ENCODE results near the gene BCKDHA. TPM values are rescaled to one million over a fixed set of nuclear protein-coding genes. Genes with fewer than 3 reads are reported as not detected.

The BCKDHA gene
- total RNA-seq, 2 donors from 2014 or later: 69.0 to 72.5 TPM

GRCh38 chr19:41443813-41444455 is 46.3 kb downstream of the BCKDHA start:
- H3K4me1 ChIP-seq (replicated peaks): no peaks in the 10 kb centered on the region
- no peak for DNase-seq (ENCODE audit: low spot score)
- no peak overlapping the region for H3K4me3 ChIP-seq
- H3K36me3 ChIP-seq: no peaks in the 10 kb centered on the region
- H3K9me3 ChIP-seq: no peaks in the 10 kb centered on the region
- intact Hi-C loops (cut with DNase I): loop anchor here (10.0 kb wide), 1 partner anchor 131 kb away; the partner anchor contains the start of gene CEACAM21
- H3K27me3 ChIP-seq (replicated peaks; ENCODE audit: insufficient read depth): no peaks in the 10 kb centered on the region
- 59% methylated on average over 6 of the region's 6 CpGs for WGBS
- H3K27ac ChIP-seq: no peak overlapping the region
- TF ChIP-seq POLR2A (IDR thresholded peaks at IDR 0.05) (no peak), POLR2AphosphoS5 (IDR thresholded peaks at IDR 0.05) (no peak)
- TF ChIP-seq, protein P1, sequence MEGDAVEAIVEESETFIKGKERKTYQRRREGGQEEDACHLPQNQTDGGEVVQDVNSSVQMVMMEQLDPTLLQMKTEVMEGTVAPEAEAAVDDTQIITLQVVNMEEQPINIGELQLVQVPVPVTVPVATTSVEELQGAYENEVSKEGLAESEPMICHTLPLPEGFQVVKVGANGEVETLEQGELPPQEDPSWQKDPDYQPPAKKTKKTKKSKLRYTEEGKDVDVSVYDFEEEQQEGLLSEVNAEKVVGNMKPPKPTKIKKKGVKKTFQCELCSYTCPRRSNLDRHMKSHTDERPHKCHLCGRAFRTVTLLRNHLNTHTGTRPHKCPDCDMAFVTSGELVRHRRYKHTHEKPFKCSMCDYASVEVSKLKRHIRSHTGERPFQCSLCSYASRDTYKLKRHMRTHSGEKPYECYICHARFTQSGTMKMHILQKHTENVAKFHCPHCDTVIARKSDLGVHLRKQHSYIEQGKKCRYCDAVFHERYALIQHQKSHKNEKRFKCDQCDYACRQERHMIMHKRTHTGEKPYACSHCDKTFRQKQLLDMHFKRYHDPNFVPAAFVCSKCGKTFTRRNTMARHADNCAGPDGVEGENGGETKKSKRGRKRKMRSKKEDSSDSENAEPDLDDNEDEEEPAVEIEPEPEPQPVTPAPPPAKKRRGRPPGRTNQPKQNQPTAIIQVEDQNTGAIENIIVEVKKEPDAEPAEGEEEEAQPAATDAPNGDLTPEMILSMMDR (IDR thresholded peaks at IDR 0.05): no peak

DNA sequence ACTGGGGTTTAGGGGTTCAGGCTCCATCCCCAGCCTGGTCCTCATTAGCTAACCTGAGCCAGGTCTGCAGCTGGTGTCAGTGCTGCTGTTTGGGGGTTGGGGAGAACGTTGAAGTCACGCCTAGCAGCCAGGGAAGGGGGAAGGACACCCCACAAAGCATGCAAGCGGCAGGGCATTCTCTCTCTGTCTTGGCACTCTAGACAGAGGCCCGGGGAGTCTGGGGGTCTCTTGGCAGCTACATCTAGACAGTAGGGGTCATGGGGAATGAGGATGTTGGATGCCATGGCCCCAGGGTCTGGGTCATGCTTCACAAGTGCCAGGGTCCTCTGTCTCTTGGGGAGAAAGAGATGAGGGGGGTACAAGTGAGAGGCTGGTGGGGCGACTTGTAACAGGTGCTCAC is 48.0 kb downstream of the BCKDHA start:
- no peaks in the 10 kb centered on the region for H3K4me1 ChIP-seq (replicated peaks)
- WGBS: 62% methylated on average over 5 of the region's 5 CpGs
- intact Hi-C loops (cut with DNase I): loop anchor here (10.0 kb wide), 1 partner anchor 129 kb away; the partner anchor contains the start of gene CEACAM21
- H3K4me3 ChIP-seq: no peak overlapping the region
- no peaks in the 10 kb centered on the region for H3K27me3 ChIP-seq (replicated peaks; ENCODE audit: insufficient read depth)
- no peak overlapping the region for H3K27ac ChIP-seq
- no peaks in the 10 kb centered on the region for H3K36me3 ChIP-seq
- no peaks in the 10 kb centered on the region for H3K9me3 ChIP-seq
- no peak for DNase-seq (ENCODE audit: low spot score)
- TF ChIP-seq, protein P1 (IDR thresholded peaks at IDR 0.05): no peak
- no peak for TF ChIP-seq POLR2A (IDR thresholded peaks at IDR 0.05)
- no peak for TF ChIP-seq POLR2AphosphoS5 (IDR thresholded peaks at IDR 0.05)

- no peak for DNase-seq (ENCODE audit: low spot score)
- Histone ChIP-seq H3K4me1 (replicated peaks) (no peaks in the 10 kb centered on the region), H3K36me3 (no peaks in the 10 kb centered on the region), H3K4me3 (no peak overlapping the region), H3K27ac (no peak overlapping the region), H3K27me3 (replicated peaks; ENCODE audit: insufficient read depth) (no peaks in the 10 kb centered on the region), H3K9me3 (no peaks in the 10 kb centered on the region)
- intact Hi-C loops (cut with DNase I): loop anchor here (10.0 kb wide), 1 partner anchor 127 kb away; the partner anchor contains the start of gene CEACAM21
- TF ChIP-seq POLR2AphosphoS5 (IDR thresholded peaks at IDR 0.05) (no peak), POLR2A (IDR thresholded peaks at IDR 0.05) (no peak)
- TF ChIP-seq, protein P1 (IDR thresholded peaks at IDR 0.05): no peak
- 62% methylated on average over 12 of the region's 12 CpGs for WGBS
Measured at GRCh38 chr19:41447732-41448332, 50.2 kb downstream of the BCKDHA start.

DNA sequence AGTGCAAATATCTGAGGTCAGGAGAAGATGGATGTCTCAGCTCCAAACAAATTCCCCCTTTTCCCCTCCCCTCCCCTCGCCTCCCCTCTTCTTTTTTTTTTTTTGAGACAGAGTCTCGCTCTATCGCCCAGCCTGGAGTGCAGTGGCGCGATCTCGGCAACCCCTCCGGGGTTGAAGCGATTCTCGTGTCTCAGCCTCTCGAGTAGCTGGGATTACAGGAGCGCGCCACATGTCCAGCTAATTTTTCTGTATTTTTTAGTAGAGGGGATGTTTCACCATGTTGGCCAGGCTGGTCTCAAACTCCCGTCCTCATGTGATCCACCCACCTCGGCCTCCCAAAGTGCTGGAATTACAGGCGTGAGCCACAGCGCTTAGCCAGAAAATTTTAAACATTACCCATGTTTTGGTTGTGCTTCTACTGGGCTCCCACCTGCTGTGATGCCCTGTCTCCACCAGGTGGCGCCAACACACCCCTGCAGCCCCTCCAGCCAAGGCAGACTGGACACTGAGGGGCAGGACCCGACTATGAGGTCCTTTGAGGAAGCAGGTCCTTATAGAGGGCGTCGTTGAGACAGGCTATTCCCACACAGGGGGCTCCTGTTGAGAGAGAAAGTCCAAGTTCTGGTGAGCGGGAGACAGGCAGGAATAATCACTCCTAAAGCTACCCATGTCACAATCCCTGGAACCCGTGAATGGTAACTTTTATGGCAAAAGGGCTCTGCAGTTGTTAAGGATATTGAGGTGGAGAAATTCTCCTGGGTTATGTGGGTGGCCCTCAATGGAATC is 51.7 kb downstream of the BCKDHA start:
- no peak overlapping the region for H3K27ac ChIP-seq
- H3K36me3 ChIP-seq: no peaks in the 10 kb centered on the region
- H3K27me3 ChIP-seq (replicated peaks; ENCODE audit: insufficient read depth): no peaks in the 10 kb centered on the region
- no peaks in the 10 kb centered on the region for H3K4me1 ChIP-seq (replicated peaks)
- no peaks in the 10 kb centered on the region for H3K9me3 ChIP-seq
- no peak overlapping the region for H3K4me3 ChIP-seq
- WGBS: 4% methylated on average over 22 of the region's 22 CpGs
- TF ChIP-seq, protein P1 (IDR thresholded peaks at IDR 0.05): peak; percentile 95 to 97 (median 96)
- TF ChIP-seq POLR2AphosphoS5 (IDR thresholded peaks at IDR 0.05) (peak; percentile 37), POLR2A (IDR thresholded peaks at IDR 0.05) (no peak)
- peak; percentile 61 for DNase-seq (ENCODE audit: low spot score)
- intact Hi-C loops (cut with DNase I): loop anchor here (10.0 kb wide), 1 partner anchor 126 kb away; the partner anchor contains the start of gene CEACAM21

Measured in prostate gland (tissue), 2 donors.